Measurements from ENCODE around the gene BEAN1.

Gene BEAN1

DNA sequence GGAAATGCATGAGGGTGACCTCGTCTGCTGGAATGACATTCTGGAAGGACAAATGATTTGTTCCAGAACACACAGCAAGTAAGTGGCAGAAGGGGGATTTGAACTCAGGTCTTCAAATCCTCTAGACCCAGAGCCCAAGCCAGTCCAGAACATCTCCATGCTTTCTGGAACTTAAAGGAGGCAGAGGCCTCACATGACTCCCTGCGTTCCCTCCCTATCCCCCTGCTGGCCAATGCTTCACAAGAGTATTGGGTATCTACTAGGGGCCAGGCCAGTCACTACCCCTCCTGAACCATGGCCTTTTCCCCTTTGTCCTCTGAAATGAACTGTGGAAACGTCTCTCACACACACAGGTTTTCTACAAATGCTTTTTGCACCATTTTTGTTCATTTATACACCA, 7.6 kb upstream of the BEAN1 start:
- DNase-seq (ENCODE audit: low read depth in 2 of 2) = no peak

DNA sequence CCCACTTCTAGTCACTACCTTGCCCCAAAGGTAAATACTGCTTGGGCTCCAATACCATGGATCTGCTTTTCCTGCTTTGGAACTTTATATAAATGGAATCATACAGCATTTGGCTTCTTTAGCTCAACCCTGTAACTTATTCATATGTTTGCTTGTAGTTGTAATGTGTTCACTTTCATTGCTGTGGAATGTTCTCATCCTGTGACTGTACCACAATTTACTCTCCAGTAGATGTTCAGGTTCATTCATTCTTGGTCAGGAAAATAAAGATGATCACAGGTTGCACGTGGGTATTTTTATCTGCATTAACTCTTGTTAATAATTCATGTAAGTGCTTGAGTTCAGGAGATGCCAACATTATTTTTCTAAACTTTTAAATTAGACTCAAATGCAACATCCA, 6.7 kb upstream of the BEAN1 start:
- DNase-seq (ENCODE audit: low read depth in 2 of 2) = no peak

DNA sequence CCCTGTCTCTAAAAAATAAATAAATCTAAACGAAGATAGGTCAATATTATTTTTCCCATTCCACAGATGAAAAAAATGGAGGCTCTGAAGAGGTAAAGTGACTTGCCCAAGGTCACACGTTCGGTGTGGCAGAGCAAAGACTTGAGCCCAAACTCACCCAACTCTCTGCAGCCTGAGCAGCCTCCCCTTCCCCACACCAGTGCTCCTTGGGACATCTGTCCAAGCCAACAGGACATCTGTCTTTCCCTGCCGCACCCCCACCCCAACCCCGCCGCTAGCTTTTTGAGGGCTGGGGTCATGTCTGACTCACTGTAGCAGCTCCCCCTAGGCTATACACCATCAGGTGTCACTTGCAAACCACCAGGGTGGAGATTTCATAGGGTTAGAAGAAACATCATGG, 5.2 kb upstream of the BEAN1 start:
- no peak for DNase-seq (ENCODE audit: low read depth in 2 of 2)

DNA sequence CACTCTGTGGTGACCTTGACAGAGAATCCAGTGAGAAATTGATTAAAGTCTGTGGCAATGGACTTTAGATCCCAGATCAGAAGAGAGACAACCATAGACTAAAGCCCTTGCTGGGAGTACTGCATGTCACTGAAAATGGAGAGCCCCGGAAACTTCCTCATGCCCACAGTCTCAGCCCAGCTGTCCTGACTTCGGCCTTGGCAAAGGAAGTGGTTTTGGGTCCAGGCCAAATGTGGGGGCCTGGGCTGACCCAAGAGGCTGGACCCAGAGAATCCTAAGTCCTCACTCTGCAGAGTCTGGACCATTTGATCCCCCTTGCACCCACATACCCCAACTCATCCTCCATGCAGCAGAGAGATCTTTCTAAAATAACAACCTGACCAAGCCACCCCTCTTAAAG, 4.7 kb upstream of the BEAN1 start:
- DNase-seq (ENCODE audit: low read depth in 2 of 2) = no peak

DNA sequence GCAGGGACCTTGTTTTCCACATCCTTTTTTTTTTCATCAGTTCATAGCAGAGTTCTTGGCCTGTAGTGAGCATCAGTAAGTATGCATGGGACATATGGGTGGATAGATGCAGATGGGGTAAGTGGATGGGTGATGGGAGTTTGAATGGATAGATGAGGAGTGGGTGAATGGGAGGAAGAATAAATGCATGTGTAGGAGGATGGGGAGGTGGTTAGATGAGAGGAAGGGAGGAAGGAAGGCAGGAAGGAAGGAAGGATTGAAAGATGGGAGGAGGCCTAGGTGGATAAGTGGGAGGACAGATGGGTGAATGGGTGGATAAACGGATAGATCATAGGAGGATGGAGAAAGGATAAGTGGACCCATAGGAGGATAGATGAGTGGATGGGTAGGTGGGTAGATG, 3.9 kb upstream of the BEAN1 start:
- no peak for DNase-seq (ENCODE audit: low read depth in 2 of 2)

DNA sequence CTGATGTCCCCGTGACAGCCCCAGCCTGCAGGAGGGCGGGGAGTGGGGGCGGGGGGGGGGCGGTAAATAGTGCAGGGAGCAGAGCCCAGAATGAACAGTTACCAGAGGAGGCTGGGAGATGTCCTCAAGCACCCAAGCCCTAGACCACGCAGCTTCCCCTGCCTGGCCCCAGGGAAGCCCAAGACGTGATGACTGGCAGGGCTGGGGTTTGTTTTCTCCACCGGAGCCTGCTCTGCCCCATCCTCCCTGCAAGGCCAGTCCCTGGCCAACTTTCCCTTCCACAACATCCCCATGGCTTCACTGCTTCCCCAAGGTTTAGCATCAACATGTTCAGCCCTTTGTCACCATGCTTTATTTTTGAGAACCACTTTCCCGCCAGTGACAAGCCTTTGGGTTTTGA, 1.4 kb upstream of the BEAN1 start:
- no peak for DNase-seq (ENCODE audit: low read depth in 2 of 2)

DNA sequence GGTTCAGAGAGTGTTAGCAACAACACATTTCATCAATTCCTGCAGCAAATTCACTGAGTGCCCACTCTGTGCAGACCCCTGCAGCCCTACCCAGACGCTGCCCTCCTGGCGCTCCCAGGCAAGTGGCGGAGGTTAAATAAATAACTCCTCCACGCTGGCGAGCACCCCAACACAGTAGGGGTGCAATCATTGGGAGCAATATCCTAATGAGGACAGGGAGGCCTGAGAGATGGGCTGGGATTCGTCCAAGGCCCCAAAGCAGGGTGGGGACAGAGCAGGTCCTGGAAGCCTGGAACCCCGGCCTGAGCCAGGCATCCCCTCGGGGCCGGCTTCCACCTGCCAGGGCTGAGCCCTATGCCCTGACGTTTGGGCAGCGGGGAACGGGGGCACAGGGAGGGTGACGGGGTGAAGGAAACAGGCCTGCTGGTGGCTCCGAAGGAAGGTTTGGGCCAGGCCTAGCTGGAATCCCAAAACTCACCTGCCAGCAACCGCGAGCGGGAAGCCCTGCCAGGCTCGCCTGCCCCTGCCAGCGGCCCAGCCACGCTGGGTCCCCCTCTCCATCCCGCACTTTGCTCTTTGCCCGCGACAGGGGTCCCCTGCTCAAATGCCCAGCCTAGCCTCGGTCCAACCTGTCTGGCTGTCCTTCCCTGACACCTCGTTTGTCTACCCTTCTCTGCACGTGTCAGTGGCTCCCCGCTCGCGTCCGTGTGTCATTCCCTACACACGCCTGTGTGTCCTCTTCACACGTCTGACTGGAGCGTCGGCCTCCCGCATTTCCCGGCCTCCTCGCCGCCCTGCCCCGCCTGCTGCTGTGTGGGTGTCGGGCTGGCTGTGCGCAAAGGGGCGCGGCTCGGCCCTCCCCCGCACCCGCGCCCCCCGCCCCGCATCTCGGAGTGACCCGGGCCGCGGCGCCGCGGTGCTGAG, 721 bp upstream of the BEAN1 start:
- DNase-seq (ENCODE audit: low read depth in 2 of 2) = no peak

DNA sequence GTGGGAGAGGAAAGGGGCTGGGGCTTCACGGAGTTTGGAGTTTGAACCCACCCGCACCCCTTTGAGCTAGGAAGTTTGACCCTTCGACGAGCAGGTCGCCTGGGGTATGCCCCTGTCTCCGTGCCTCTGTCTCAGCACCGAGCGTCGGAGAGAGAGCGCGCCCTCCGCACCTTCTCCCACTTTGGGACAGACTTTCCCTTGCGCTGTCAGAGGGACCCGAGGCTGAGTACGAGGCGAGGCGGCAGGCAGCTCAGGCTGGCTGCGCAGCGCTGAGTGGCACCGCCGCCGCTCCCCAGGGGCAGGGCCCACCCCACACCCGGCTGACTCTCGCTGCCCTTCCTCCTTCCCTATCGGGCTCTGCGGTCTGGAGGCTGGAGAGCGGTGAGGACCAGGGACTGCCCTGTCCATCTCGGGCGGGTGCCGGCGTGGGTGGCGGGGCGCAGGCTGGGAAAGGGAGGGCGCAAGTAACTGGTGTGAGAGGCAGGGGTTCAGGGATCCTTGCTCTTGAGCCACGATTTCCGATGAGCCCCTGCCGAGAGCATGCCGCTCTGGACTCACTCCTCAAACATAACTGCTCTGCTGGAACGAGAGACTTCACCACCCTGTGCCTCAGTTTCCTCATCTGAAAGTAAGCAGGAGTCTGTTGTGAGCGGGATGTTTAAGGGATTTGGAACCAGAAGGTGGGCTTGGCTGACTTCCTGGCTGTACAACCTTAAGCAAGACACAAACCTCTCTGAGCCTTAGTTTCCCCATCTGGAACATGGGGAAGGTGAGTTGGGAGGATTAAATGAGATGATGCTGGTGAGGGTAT, 981 bp downstream of the BEAN1 start:
- no peak for DNase-seq (ENCODE audit: low read depth in 2 of 2)

DNA sequence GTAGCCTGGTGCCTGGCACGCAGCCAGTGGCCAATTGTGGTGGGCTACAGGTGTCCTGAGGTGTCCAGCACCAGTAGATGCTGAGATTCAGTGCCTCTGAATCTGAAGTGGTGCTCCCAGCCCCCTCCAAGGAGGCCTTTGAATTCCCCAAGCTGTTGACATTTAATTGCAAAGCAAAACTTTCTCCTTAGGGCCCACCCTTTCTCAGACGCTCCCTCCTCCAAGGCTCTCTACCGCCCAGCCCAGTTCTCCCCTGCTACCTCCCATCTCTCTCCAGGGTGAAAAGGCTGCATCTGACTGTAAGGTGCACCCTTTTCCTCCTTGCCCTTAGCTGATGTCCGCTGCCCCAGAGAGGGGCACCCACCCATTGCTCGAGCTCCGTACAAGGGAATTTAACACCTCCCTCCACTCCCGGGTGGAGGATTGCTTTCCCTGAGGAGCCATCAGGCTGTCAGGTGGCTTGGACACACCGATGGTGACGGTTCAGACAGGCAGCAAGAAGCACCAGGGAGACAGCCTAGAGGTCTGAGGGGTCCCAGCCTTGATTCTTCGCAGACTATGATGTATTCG, 1.7 kb downstream of the BEAN1 start:
- no peak for DNase-seq (ENCODE audit: low read depth in 2 of 2)

DNA sequence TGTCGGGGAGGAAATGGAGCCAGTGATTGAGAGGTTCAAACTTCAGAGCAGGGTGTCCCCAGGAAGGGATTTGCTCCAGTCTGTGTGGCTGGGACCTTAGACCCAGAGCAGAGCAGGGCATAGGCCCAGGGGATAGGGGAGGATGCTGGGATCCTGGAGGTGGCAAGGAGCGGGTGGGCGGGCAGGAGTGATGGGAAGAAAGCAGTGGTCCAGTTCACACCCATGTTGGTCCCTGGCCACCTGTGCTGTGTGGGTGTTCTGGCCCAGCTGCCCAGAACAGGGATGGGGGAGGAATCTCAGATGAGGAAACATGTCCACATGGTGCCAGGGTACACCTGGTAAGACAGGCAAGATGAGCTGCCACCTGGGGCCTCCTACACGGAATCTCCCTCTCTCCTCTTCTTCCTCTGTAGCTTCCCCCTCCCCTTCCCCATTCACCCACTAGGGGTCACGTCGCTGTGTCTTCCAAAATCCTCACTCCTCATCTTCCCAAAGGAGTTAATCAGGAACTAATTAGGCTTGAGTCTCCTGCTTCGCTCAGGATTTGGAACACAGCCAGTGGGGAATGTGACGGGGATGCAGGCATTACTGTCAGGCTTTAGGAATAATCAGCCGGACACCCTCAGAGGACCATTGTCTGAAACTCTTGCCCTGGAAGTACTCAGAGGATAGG, 2.3 kb downstream of the BEAN1 start:
- DNase-seq (ENCODE audit: low read depth in 2 of 2) = no peak

DNA sequence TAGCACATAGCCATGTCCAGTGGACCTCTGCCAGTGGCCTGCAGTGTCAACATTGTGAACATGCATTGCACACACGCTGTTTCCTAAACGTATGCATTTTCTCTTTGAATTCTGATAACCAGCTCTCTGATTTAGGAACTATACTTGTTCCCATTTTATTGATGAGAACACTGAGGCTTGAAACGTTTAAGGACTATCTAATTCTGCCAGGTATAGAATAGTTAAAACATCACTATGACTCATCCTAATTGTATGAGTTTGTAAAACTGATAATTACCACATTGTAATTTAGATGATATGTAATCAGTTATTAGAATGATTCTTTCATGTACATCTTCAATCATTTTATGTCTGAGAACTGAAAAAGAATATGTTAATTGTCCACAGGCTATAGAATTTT, 3.1 kb downstream of the BEAN1 start:
- no peak for DNase-seq (ENCODE audit: low read depth in 2 of 2)

DNA sequence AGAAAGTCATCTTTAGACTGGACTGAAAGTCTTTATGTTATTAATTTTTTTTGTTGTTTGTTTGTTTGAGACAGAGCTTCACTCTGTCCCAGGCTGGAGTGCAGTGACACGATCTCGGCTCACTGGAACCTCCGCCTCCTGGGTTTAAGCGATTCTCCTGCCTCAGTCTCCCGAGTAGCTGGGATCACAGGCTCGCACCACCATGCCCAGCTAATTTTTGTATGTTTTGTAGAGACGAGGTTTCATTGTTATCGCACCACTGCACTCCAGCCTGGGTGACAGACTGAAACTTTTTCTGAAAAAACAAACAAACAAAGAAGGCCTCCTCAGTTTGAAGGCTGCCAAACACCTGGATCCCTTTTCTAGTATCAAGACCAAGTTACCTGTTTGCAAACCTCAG, 4.7 kb downstream of the BEAN1 start:
- DNase-seq (ENCODE audit: low read depth in 2 of 2) = no peak

DNA sequence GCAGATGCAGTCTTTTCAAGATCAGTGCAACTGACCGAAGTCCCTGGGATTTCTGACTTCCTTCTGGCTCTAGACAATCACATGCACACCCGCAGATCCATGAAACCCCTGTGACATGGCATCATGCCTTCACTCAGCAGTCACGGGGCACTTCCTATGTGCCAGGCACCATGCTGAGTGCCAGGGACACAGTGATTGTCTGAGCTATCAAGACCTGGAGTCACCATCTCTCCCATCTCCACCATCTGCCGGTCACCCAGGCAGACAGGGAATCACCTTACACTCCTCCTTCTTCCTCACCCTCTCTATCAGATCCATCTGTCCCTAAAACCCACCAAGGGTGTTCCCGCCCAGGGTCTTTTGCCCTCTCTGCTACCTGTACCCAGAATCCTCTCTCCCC, 5.3 kb downstream of the BEAN1 start:
- no peak for DNase-seq (ENCODE audit: low read depth in 2 of 2)

DNA sequence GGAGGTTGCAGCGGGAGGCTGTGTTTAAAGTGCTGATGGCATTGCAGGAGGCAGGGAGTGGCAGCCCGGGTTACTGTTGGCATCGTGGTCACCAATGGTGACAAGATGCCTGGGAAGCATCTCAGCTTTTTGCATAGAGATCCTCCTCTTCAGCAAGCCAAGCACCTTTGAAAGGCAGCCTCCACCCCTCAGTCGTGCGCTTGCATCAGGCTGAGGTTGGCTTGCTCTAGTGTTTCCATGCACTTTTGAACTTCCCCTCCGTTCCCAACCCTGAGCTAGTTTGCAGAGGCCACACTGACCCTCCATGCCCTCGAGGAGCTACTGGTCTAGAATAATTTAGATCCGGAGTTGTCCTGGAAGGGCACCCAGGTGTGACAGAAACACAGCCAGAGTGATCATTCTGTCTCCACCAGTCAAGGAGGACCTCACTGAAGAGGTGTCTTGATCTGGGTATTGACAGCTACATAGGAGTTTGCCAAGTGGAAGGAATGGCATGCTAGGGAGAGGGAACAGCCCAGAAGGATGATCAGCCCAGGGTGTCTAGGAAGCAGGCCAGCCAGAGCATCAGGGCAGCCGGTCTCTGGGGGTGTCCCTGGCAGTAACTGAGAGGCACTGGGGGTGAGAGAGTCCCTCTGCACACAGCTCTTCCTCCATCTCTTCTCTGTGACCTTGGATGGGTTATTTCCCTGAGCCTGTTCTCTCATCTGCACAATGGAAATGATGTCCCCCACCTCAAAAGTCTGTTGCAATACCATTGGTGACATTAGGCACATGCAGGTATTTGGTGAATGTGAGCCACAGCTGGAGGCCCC, 7.7 kb downstream of the BEAN1 start:
- no peak for DNase-seq (ENCODE audit: low read depth in 2 of 2)

DNA sequence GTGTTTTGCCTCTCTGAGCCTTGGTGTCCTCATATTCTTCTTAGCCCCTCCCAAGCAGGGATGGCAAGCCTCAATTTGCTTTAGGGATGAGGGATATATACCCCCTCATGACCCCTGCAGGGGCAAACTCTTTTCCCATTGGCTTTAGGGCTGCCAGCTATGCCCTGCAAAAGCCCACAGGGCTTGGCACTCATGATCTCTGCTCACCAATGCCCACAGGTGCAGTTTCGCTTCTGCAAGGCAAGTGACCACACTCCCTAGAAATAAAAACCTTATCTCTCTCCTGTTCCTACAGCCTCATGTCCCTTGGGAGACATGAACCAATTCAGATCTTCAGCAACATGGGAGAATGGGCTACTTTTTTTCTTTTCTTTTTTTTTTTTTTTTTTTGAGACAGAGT, 8.8 kb downstream of the BEAN1 start:
- DNase-seq (ENCODE audit: low read depth in 2 of 2) = no peak

DNA sequence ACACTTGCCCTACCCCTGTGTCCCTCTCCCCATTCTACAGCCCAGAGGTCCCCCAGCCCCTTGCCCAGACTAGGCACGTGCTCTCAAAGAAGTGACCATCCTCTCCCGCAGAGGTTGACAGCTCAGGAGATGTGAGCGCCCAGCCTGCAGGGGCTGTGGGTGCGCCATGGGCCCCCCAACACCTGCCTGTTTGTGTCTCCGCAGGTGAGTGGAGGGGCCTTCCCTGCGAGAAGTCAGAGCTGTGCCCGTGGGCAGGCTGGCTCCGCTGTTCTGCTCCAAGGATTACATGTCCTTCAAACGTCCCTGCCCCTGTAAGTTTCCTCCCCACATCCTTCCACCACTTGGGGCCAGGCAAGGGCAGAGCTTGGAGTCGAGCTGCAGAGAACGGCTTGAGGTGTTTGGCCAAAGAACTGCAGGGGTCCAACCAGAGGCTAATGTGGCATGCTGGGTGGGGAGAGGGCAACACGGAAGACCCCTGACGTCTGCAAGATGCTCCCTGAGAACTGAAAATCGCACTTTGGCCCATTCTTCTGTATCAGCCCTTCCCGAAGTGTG, 10.4 kb downstream of the BEAN1 start:
- DNase-seq (ENCODE audit: low read depth in 2 of 2) = no peak

DNA sequence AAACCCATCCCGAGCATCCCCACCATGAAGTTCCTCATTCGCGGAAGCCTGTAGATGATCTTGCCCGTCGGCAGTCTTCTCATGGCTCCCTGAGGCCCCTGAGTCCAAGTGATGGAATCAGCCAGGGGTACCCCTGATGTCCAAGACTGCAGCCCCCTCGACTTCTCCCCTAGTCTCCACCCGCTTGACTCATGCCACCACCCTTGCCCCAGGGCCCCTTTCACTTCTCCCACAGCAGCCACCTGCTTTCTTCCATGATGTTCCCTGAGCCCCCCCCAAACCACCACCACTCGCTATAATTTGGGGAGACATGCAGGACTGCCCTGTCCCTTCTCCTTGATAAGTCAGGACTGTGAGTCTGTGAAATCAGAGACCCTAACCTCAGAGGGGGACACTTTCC, 11.4 kb downstream of the BEAN1 start:
- no peak for DNase-seq (ENCODE audit: low read depth in 2 of 2)

DNA sequence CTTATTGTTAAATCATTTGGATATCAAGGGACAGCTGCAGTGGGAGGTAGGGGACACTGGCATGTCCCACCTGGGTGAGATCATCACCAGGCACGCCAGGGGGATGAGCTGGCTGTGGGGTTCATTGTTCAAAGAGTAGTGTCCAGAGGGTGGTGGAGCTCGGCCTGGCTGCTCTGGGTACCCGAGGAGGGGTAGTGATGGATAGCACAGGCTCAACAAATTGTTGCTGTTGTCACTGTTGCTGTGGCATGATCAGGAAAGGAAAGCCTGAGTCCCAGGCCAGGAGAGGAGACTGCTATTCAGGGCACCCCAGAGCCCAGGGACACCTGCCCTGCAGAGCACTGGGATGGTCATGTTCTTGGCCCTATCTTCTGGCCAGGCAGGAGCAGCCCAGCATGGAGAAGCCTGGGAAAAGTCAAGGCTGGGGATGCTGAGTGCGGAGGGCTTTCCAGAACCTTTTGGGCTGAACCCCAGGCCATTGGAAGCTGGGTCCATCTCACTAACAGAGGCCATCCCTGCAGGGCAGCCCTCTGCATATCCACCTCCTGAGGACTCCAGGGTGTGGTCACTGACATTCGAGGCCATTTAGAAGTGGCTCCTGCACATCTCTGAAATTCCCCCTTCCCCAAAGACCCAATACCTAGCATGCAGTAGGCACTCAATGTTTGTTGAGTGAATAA, 12.1 kb downstream of the BEAN1 start:
- no peak for DNase-seq (ENCODE audit: low read depth in 2 of 2)

DNA sequence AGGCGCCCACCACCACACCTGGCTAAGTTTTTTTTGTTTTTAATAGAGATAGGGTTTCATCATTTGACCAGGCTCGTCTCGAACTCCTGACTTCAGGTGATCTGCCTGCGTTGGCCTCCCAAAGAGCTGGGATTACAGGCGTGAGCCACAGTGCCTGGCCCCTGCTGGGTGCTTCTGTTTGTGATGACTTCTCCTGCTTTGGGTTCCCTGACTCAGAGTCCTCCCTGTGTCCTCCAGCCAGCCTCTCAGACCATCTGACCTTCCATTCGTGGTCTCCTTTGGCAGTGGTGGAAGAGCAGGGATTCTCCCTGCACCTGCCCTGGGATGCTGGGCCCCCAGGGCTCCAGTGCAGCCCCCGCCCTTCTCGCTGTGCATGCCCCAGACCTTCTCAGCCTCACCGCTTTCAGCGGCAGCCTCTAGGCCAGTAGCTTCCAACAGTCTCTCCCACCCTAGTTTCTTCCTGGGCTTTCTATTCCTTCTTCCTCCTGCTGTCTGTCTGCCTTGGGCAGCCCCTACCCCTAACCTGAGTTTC, 13.2 kb downstream of the BEAN1 start:
- no peak for DNase-seq (ENCODE audit: low read depth in 2 of 2)

DNA sequence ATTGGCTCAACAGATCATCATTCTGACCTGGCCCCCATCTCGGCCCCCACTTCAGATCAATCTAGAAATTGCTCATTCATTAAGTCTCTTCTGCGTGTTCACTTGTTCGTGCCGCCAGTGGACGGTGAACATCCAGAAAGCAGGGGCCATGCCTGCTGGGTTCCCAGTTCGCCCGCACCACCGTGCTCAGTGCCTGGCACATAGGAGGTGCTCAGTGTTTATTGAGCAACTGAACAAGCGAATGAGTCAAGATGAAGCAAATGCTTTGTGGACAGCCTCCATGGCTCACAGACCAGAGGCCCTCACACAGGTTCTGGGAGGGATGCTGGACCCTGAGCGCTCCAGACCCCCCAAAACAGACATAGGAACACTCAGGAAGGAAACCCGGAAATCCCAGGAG, 13.9 kb downstream of the BEAN1 start:
- DNase-seq (ENCODE audit: low read depth in 2 of 2) = no peak

Data from stimulated activated CD8-positive, alpha-beta memory T cell treated with anti-CD3 and anti-CD28 coated beads, Interleukin-15, amount 100 ng/mL, for 48 hours (primary cell).